GM13976 (cell line): Measurements from ENCODE around the gene SUGCT.

ENCODE experiments used
- DNase-seq: peaks from one replicate; pipeline ENCODE4 v3.0.0; 2012; ENCODE audit warnings: low spot score
- in situ Hi-C: fragments of 300-500 bp; cut with MboI; formaldehyde crosslinking; loops from one replicate; pipeline ENCODE4 v1.12.0; 2022; ENCODE audit warnings: low sequenced_read_pairs, mixed read lengths, inconsistent platforms; ENCODE audit not compliant: unreplicated experiment
- TF ChIP-seq, protein P1 (sequence below): IDR thresholded peaks from 2 replicates; pipeline ENCODE4 v1.5.1; 2012; ENCODE audit warnings: borderline replicate concordance, mild to moderate bottlenecking; ENCODE audit not compliant: insufficient read depth; ENCODE audit errors: extremely low read depth, missing control alignments, control extremely low read depth

Gene SUGCT

DNA sequence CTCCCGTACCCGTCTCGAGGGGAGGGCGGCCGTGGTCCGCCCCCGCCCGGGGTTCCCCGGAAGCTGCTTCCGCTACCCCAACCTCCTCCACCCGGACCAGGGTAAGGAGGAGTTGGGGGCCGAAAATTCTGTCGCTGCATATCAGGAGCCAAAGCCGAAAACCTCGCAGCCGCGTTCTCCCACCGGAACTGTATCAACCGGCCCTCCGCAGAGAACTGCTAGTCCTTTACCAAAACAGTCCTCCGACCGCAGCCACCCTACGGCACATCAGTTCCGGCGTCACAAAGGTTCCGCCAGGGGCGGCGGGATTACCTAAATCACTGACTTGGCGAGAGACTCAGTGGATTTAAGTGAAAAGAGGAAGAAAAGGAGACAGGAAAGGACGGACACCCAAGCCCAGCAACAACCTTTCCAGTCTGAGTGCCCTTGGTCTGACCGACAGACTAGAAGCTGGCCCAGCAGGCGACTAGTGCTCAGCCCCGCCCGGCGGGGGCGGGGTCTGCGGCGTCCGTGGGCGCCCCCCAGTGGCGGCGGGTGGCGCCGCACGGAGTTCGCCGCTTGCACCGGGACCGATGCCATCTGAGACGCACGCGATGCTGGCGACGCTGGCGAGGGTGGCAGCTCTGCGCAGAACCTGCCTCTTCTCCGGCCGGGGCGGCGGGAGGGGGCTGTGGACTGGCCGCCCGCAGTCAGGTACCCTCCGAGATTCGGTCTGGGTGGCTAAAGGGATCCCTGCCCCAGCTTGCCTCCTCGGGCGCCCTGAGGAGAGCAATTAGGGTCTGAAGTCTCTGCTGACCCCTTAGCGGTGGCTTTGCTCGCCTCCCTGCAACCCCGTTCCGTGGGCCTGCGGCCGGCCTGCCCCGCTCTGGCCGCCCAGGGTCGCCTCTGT, at the start of gene SUGCT, which contains the start of gene MPLKIP:
TSS of gene SUGCT (plus strand) at position 578 of the 889 bp plus-strand sequence.
TSS of gene MPLKIP (minus strand) at position 195 of the 889 bp plus-strand sequence. CDS start at position 140, 55 bp downstream.
- in situ Hi-C loops, result no loop called here
- TF ChIP-seq, protein P1, sequence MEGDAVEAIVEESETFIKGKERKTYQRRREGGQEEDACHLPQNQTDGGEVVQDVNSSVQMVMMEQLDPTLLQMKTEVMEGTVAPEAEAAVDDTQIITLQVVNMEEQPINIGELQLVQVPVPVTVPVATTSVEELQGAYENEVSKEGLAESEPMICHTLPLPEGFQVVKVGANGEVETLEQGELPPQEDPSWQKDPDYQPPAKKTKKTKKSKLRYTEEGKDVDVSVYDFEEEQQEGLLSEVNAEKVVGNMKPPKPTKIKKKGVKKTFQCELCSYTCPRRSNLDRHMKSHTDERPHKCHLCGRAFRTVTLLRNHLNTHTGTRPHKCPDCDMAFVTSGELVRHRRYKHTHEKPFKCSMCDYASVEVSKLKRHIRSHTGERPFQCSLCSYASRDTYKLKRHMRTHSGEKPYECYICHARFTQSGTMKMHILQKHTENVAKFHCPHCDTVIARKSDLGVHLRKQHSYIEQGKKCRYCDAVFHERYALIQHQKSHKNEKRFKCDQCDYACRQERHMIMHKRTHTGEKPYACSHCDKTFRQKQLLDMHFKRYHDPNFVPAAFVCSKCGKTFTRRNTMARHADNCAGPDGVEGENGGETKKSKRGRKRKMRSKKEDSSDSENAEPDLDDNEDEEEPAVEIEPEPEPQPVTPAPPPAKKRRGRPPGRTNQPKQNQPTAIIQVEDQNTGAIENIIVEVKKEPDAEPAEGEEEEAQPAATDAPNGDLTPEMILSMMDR, result peak; percentile 99
- peak; percentile 95 for DNase-seq

DNA sequence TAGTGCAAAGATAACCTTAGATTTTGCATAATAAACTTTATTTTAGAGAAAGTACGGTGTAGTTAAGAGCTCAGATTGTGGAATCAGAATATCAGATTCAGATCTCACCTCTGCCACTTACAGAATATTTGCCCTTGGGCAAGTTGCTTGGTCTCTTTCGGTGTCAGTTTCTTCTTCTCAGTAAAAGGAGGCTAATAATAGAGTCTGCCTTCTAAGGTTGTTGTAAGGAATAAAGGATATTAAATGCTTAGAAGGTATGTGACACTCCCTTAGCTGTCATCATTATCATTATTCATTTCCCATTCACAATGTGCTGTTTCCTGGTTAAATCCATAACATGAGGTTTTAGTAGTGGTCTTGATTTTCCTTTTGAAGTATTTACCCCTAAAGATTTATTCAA, 42.6 kb upstream of the SUGCT start:
- in situ Hi-C loops, result no loop called here
- DNase-seq, result no peak
- TF ChIP-seq, protein P1, result no peak

DNA sequence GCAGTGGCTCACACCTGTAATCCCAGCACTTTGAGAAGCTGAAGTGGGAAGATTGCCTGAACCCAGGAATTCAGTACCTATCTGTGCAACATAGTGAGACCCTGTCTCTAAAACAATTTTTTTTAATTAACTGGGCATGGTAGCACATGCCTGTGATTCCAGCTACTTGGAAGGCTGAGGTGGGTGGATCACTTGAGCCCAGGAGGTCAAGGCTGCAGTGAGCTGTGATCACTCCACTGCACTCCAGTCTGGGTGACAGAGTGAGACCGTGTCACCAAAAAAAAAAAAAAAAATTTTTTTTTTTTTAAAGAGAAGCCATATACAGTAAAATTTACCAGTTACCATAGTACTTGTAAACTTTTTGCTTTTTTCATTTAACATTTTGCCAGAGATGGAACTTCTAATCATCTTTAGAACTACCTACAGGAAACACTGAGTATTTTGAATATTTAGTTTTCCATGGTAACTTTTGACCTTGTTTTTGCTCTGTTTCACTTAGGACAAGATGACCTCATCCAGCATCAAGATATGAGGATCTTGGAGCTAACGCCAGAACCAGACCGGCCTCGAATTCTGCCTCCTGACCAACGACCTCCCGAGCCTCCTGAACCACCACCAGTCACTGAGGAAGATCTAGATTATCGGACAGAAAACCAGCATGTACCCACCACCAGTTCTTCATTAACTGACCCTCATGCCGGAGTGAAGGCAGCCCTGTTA, 41.0 kb upstream of the SUGCT start:
- TF ChIP-seq, protein P1, result no peak
- DNase-seq, result no peak
- in situ Hi-C loops, result no loop called here

DNA sequence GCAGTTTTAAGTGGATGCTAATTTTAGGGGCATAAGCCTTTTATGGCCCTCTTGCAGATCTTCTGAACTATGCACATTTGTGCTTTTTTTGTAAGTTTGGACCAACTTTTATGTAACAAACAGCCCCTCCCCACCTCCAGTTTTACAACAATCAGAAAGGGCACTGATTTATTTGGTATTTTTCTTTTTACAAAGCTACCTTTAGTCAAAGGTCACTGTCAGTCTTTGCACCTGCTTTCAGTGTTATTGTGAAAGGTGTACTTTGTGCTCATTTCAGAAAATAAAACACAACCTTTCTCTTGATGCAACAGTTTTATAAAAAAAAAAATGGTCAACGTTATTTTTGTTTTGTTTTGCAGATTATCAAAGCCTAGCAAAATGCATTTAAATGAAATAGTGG, 39.6 kb upstream of the SUGCT start:
- DNase-seq, result no peak
- in situ Hi-C loops, result no loop called here
- TF ChIP-seq, protein P1, result no peak

DNA sequence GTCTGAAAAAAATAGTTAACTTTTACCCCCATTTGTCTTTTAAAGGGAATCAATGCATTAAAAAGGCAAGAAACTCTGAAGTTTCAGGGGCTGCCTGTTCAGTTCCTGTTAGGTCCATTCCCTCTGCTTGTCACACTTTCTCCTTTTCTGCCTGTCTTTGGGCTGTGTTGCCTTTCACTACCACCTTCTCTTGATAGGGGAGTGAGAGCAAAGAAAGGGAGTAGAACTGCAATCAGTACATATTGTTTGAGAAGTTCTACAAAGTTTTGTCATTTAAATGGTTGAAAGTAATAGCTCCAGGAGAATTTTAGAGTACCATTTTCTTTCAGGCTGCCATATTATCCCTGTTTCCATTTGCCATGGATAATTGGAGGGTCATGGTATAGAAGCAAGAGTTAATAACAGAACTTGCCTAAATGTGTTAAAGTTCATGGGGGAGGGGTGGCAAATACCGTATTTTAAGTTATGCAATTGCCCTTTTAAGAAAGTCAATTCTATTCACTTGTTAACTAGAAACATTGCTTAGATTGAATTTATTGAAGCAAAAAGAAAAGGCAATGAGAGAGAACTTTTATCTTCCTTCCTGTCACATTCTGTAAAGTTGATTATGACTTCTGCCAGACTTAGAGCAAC, 39.0 kb upstream of the SUGCT start:
- in situ Hi-C loops, result no loop called here
- TF ChIP-seq, protein P1, result no peak
- DNase-seq, result no peak

DNA sequence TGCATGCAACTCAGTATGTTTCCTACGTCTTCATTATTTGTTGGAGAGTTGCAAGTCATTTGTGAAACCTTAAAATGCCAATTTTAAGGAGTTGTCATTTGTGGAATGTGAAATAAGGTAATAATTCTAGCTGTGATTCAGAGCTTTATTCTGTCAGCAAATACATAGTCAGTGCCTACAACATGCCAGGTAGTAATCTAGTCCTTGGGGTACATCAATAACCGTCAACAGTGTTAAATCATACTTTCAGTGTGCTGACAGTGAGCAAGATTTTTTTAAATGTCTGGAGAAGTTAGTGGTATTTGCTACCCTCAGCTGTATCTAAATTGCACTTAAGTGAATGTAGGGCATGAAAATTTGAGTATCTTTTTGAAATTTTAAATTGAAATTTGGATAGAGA, 37.1 kb upstream of the SUGCT start:
- TF ChIP-seq, protein P1, result no peak
- DNase-seq, result no peak
- in situ Hi-C loops, result no loop called here
